ENCODE data around the gene HELZ2.

HELZ2 gene

DNA sequence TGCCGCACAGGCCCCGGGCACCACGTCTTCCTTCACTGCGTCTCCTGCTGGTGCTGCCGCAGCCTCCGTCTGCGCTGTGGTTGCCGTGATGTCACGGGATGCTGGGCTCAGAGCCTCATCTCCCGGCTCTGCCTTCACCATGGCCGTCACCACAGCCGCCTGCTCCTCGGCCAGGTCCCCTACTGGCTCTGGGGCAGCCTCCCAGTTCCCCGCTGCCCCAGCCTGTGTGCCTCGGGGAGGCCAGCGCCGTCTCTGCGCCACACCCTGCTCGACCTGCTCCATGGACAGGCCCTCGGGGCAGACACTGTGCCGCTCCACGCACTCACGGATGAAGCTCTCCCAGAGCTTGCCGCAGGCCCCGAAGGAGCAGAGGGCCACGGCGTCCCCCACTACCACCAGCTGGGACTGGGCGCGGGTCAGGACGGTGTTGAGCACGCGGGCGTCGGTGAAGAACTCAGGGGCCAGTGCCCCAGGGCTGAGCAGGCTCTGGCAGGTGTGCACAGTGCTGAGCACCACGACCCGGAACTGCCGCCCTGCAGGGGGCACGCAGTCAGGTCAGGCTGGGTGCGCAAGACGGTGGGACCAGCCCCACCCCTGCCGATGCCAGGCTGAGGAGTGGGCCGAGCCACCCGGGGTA is 8.2 kb downstream of the HELZ2 start:
- TF ChIP-seq CTCF (IDR thresholded peaks at IDR 0.05; ENCODE audit: low read depth, low read length), result no peak
- H3K4me3 ChIP-seq (ENCODE audit: low read depth, low read length), result no peak overlapping the region

- no peak overlapping the region for H3K4me3 ChIP-seq (ENCODE audit: low read depth, low read length)
- TF ChIP-seq CTCF (IDR thresholded peaks at IDR 0.05; ENCODE audit: low read depth, low read length), result no peak
Measured at GRCh38 chr20:63565021-63565698, 8.9 kb downstream of the HELZ2 start.

DNA sequence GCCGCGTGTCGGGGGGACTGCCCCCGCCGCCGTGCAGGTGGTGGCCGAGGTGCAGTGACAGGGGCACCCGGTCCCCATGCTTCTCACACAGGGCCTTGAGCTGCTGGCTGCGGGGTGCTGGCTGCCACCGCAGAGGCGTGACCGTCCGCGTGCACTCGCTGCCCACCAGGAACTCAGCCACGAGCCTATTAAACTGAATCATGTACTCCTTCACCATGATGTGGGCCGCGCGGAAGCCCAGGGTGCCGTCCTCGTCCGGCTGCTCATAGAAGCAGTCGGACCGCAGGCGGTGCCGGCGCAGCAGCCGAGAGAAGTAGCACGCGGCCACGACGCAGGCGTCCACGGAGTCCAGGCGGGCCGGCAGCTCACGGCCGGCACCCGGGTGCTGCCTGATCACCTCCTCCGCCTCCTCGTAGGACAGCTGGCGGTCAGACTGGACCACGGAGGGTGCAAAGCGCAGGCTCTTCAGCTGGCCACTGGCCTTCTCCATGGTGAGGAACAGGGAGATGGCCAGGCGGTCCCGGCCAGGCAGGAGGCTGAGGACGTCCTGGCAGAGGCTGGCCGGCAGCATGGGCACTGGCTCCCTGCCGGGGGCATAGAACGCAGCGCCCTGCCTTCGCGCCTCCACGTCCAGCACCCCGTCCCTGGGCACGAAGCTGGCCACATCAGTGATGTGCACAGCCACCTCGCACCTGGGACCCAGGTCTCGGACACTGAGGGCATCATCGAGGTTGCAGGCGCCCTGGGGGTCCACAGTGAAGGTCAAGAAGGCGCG is 9.8 kb downstream of the HELZ2 start:
- TF ChIP-seq CTCF (IDR thresholded peaks at IDR 0.05; ENCODE audit: low read depth, low read length), result no peak

GRCh38 chr20:63563225-63563935 is 10.7 kb downstream of the HELZ2 start:
- no peak overlapping the region for H3K4me3 ChIP-seq (ENCODE audit: low read depth, low read length)
- no peak for TF ChIP-seq CTCF (IDR thresholded peaks at IDR 0.05; ENCODE audit: low read depth, low read length)

More for the DNA sequence above, 9.8 kb downstream of the HELZ2 start:
- no peak overlapping the region for H3K4me3 ChIP-seq (ENCODE audit: low read depth, low read length)

DNA sequence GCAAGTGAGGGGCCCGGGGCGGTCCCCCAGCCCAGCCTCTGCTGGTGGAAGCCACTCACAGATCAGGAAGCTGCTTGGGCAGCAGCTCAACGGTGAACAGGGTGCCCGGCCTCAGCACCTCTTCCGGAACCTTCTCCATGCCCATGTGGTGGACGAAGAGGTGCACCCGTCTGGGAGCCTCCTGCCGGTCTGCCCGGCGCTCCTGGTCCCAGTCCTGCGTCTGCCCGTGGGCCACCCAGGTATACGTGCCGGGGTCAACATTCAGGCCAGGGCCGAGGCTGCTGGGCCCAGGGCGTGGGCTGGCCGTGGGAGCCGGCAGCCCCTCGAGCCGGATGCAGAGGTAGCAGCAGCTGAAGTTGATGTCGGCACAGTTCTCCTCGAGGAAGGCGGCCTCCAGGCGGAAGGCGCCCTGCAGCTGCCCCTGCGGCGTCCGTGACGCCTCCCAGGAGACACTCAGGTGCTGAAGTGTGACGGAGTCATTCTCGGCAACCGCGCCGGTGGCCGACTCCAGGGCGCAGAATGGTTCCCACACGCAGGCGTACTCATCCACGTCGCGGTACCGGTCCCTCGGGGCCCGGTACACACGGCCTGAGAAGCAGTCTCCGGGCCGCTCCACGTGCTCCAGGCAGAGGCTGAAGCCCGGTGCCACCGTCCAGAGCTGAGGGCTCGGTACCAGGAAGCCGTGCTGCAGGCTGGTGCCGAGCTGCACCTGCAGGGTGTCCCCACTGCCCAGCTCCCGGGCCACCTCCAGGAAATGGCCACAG is 11.4 kb downstream of the HELZ2 start:
- no peak for TF ChIP-seq CTCF (IDR thresholded peaks at IDR 0.05; ENCODE audit: low read depth, low read length)
- no peak overlapping the region for H3K4me3 ChIP-seq (ENCODE audit: low read depth, low read length)

GRCh38 chr20:63561624-63562396 is 12.2 kb downstream of the HELZ2 start:
- no peak overlapping the region for H3K4me3 ChIP-seq (ENCODE audit: low read depth, low read length)
- no peak for TF ChIP-seq CTCF (IDR thresholded peaks at IDR 0.05; ENCODE audit: low read depth, low read length)
